NT2/D1 (cell line): Measurements from ENCODE around the gene ZNF805.
A peak's percentile ranks its signal among the peaks of the same experiment; 100 is the strongest.

Experiments
- DNase-seq: peaks from one replicate; pipeline ENCODE4 v3.0.0-alpha.2; 2011; ENCODE audit warnings: low read depth, low spot score
- H3K27me3 ChIP-seq: 2 replicates; pipeline ENCODE4 v1.6.0; 2011; ENCODE audit warnings: mild to moderate bottlenecking; ENCODE audit not compliant: insufficient read length, insufficient read depth
- H3K36me3 ChIP-seq: 2 replicates; pipeline ENCODE4 v1.6.1; 2011; ENCODE audit warnings: mild to moderate bottlenecking, low read length, mixed read lengths; ENCODE audit not compliant: insufficient read depth, insufficient read length
- H3K4me1 ChIP-seq: 2 replicates; pipeline ENCODE4 v1.5.1; 2011; ENCODE audit not compliant: insufficient read depth, insufficient read length
- H3K4me3 ChIP-seq: 2 replicates; pipeline ENCODE4 v1.5.1; 2011; ENCODE audit warnings: low read depth; ENCODE audit not compliant: insufficient read length
- H3K9ac ChIP-seq: 2 replicates; pipeline ENCODE4 v1.6.0; 2011; ENCODE audit warnings: low read depth; ENCODE audit not compliant: insufficient read length
- H3K9me3 ChIP-seq: 2 replicates; pipeline ENCODE4 v1.5.1; 2011; ENCODE audit warnings: mild to moderate bottlenecking, low read length; ENCODE audit not compliant: insufficient read depth
- SUZ12 ChIP-seq: IDR thresholded peaks from 2 replicates; pipeline ENCODE4 v1.6.1; 2011; ENCODE audit not compliant: insufficient read length, insufficient read depth; ENCODE audit errors: extremely low read depth
- YY1 ChIP-seq: IDR thresholded peaks from 2 replicates; pipeline ENCODE4 v1.6.1; 2011; ENCODE audit not compliant: insufficient read length, insufficient read depth
- ZNF274 ChIP-seq: IDR thresholded peaks from 2 replicates; pipeline ENCODE4 v1.6.1; 2011; ENCODE audit warnings: mild to moderate bottlenecking, low read depth, low read length

ZNF805 gene

DNA sequence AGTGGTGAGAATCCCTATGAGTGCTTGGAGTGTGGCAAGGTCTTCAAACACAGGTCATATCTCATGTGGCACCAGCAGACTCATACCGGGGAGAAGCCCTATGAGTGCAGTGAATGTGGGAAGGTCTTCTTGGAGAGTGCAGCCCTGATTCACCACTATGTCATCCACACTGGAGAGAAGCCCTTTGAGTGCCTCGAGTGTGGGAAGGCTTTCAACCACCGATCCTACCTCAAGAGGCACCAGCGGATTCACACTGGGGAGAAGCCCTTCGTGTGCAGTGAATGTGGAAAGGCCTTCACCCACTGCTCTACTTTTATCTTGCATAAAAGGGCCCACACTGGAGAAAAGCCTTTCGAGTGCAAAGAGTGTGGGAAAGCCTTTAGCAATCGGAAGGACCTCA, 28.3 kb upstream of the ZNF805 start:
- TF ChIP-seq YY1 (no peak), ZNF274 (no peak), SUZ12 (no peak)

GRCh38 chr19:57227502-57227901, 12.9 kb upstream of the ZNF805 start:
- no peak for DNase-seq
- no peaks in the 10 kb centered on the region for H3K27me3 ChIP-seq
- TF ChIP-seq SUZ12 (no peak), YY1 (no peak), ZNF274 (no peak)
- no peaks in the 10 kb centered on the region for H3K4me1 ChIP-seq
- no peak overlapping the region for H3K9ac ChIP-seq
- H3K4me3 ChIP-seq = no peak overlapping the region
- peaks cover 5% of the 10 kb centered on the region; the same call in 1 of the 2 replicates for H3K9me3 ChIP-seq
- peaks cover 4% of the 10 kb centered on the region for H3K36me3 ChIP-seq

More for the DNA sequence above, 28.3 kb upstream of the ZNF805 start:
- Histone ChIP-seq H3K9ac (no peak overlapping the region), H3K4me3 (no peak overlapping the region), H3K9me3 (no peaks in the 10 kb centered on the region), H3K4me1 (no peaks in the 10 kb centered on the region), H3K36me3 (peaks cover 68% of the 10 kb centered on the region), H3K27me3 (no peaks in the 10 kb centered on the region)
- DNase-seq = no peak

DNA sequence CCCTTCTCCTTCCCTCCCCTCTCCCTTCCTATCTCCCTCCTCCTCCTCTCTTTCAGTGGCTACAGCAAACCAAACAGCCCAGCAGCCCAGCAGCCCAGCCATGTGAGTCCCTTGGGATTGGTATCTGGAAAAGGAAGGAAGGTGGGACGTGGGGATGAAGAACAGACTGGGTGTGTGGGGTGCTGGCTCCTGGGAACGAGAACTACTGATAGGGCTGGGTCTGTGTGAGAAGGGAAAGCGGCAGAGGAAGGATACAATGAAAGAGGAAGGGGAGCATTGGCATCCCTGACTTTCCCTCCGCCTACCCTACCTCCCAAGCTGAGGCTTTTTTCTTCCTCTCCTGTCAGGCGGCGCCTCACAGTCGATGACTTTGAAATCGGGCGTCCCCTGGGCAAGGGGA, 8.7 kb upstream of the ZNF805 start:
- Histone ChIP-seq H3K9me3 (peaks cover 5% of the 10 kb centered on the region; the same call in 1 of the 2 replicates), H3K9ac (no peak overlapping the region), H3K4me3 (peak overlapping the region; percentile 8), H3K27me3 (no peaks in the 10 kb centered on the region), H3K36me3 (peaks cover 28% of the 10 kb centered on the region), H3K4me1 (no peaks in the 10 kb centered on the region)
- no peak for DNase-seq
- no peak for TF ChIP-seq ZNF274
- no peak for TF ChIP-seq YY1
- TF ChIP-seq SUZ12 = no peak

DNA sequence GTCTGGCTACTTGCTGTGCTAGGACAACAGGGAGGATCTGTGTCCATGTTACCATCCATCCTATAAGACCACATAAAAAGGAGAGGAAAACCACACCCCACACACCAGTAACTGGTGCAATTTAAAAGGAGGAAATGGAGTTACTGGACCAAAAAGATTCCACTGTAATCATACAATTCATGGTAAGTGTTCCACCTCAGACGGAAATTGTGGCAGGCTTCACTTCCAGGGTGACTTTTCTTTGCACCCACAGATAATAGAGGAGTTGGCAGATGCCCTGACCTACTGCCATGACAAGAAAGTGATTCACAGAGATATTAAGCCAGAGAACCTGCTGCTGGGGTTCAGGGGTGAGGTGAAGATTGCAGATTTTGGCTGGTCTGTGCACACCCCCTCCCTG, 7.2 kb upstream of the ZNF805 start:
- TF ChIP-seq YY1 = no peak
- no peak for TF ChIP-seq SUZ12
- TF ChIP-seq ZNF274 = no peak
- peaks cover 5% of the 10 kb centered on the region; the same call in 1 of the 2 replicates for H3K9me3 ChIP-seq
- DNase-seq = no peak
- no peak overlapping the region for H3K4me3 ChIP-seq
- no peak overlapping the region for H3K9ac ChIP-seq
- no peaks in the 10 kb centered on the region for H3K4me1 ChIP-seq
- peaks cover 28% of the 10 kb centered on the region for H3K36me3 ChIP-seq
- H3K27me3 ChIP-seq = no peaks in the 10 kb centered on the region

DNA sequence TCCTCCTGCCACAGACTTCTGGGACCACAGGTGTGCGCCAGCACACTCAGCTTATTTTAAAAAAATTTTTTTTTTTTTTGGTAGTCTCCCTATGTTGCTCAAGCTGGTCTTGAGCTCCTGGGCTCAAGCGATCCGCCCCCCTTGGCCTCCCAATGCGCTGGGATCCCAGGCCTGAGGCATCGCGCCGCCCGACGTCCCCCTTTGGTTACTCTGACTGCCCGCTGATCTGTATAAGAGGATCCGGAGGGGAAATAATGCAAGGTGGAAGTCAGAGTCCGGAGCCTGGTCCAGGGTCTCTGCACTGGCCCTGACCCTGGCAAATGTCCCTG, 486 bp upstream of the ZNF805 start:
- peaks cover 28% of the 10 kb centered on the region for H3K36me3 ChIP-seq
- no peaks in the 10 kb centered on the region for H3K27me3 ChIP-seq
- no peaks in the 10 kb centered on the region for H3K4me1 ChIP-seq
- H3K4me3 ChIP-seq = peak overlapping the region; percentile 84
- no peak for TF ChIP-seq YY1
- TF ChIP-seq SUZ12 = no peak
- no peak for TF ChIP-seq ZNF274
- peak overlapping the region; percentile 97 for H3K9ac ChIP-seq
- no peaks in the 10 kb centered on the region for H3K9me3 ChIP-seq
- no peak for DNase-seq

DNA sequence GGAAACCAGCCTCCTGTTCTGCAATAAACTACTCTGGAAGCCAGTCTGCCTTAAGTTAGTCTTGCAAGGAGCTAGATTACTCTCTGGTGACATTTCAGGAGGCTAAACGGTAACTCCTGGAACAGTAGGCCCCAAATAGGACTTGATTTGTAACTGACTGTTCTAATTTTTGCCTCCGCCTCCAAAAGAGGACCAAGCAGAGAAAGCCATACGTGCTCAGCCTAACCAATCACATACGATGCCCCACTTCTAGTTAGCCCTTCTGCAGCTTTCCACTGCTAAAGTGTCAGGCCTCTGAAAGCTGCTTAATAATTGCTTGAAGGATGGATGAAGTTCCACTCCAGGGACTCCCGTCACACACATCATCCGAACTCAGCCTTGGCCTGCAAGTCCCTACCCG, 744 bp downstream of the ZNF805 start:
- no peak for TF ChIP-seq YY1
- H3K4me3 ChIP-seq = peak overlapping the region; percentile 84
- peaks cover 26% of the 10 kb centered on the region for H3K36me3 ChIP-seq
- H3K27me3 ChIP-seq = no peaks in the 10 kb centered on the region
- H3K4me1 ChIP-seq = no peaks in the 10 kb centered on the region
- no peaks in the 10 kb centered on the region for H3K9me3 ChIP-seq
- peak overlapping the region; percentile 97 for H3K9ac ChIP-seq
- no peak for DNase-seq

- DNase-seq = no peak
- Histone ChIP-seq H3K4me1 (no peaks in the 10 kb centered on the region), H3K9me3 (no peaks in the 10 kb centered on the region), H3K27me3 (no peaks in the 10 kb centered on the region), H3K36me3 (peaks cover 35% of the 10 kb centered on the region), H3K4me3 (no peak overlapping the region), H3K9ac (no peak overlapping the region)
- TF ChIP-seq YY1 (no peak), ZNF274 (no peak), SUZ12 (no peak)
Measured at GRCh38 chr19:57242821-57243220, 2.4 kb downstream of the ZNF805 start.

GRCh38 chr19:57244513-57244912, 4.1 kb downstream of the ZNF805 start:
- no peak overlapping the region for H3K9ac ChIP-seq
- peaks cover 46% of the 10 kb centered on the region for H3K36me3 ChIP-seq
- TF ChIP-seq SUZ12 (no peak), ZNF274 (no peak)
- H3K27me3 ChIP-seq = no peaks in the 10 kb centered on the region
- DNase-seq = no peak
- H3K4me1 ChIP-seq = no peaks in the 10 kb centered on the region
- no peaks in the 10 kb centered on the region for H3K9me3 ChIP-seq
- no peak overlapping the region for H3K4me3 ChIP-seq
